ENCODE measurements around the gene PICK1. TPM values are rescaled to one million over a fixed set of nuclear protein-coding genes. Genes with fewer than 3 reads are reported as not detected.

The PICK1 gene
- total and polyA plus RNA-seq, 2 of the 8 experiments (the other 6 are each of a cell fraction or from before 2014, with no cell fraction given), result 20.4 to 22.9 TPM

- Histone ChIP-seq H3K9me3 (ENCODE audit: insufficient read depth in 2 of 2, low read depth in 1 of 2, low read length in 1 of 2) (no peaks in the 10 kb centered on the region), H4K20me1 (replicated peaks in 1 of 2; ENCODE audit: control insufficient read depth in 1 of 2, insufficient read depth in 2 of 2, low read length in 2 of 2) (no peaks in the 10 kb centered on the region), H4K8ac (ENCODE audit: extremely low read depth, insufficient read depth, low read length) (peak overlapping the region; percentile 90), H4K5ac (ENCODE audit: insufficient read length, low read depth, low read length) (peak overlapping the region; percentile 85), H4K91ac (replicated peaks; ENCODE audit: insufficient read length, low read length) (peak overlapping the region; percentile 91), H2BK15ac (ENCODE audit: low read length) (peak overlapping the region; percentile 36; the same call in 1 of the 2 replicates), H3K4me3 (ENCODE audit: extremely low read depth in 1 of 4, insufficient read depth in 2 of 4, low read depth in 3 of 4, low read length in 4 of 4) (peak overlapping the region in 2 of 4 experiments; percentile 4 to 19; a peak in 2 of 8 replicates), H3K23ac (ENCODE audit: insufficient read length) (no peak overlapping the region), H2BK5ac (ENCODE audit: low read depth, low read length) (peak overlapping the region; percentile 85; the same call in 1 of the 2 replicates), H3K79me2 (ENCODE audit: control insufficient read depth in 1 of 2, insufficient read depth in 2 of 2, low read length in 2 of 2) (no peaks in the 10 kb centered on the region), H2AK5ac (ENCODE audit: low read depth, low read length) (peak overlapping the region; percentile 69), H2BK12ac (ENCODE audit: low read depth, low read length) (peak overlapping the region; percentile 93), H3K79me1 (ENCODE audit: low read depth, low read length) (no peaks in the 10 kb centered on the region), H3K36me3 (ENCODE audit: control insufficient read depth in 2 of 4, insufficient read depth in 4 of 4, low read length in 3 of 4) (no peaks in the 10 kb centered on the region), H3K23me2 (ENCODE audit: low read depth, low read length) (no peaks in the 10 kb centered on the region; the same call in 1 of the 2 replicates), H3K14ac (ENCODE audit: insufficient read length) (no peak overlapping the region), H3K4me1 (replicated peaks in 1 of 4; ENCODE audit: control insufficient read depth in 3 of 4, insufficient read depth in 4 of 4, low read length in 3 of 4) (peaks cover 0 to 33% (median 22%) of the 10 kb centered on the region in 4 experiments; a peak in 6 of 7 replicates), H3K27me3 (replicated peaks in 1 of 4; ENCODE audit: control insufficient read depth in 3 of 4, extremely low read depth in 1 of 4, insufficient read depth in 3 of 4, low read length in 3 of 4) (peaks cover 0 to 4% (median under 1%) of the 10 kb centered on the region in 4 experiments; a peak in 1 of 7 replicates), H2BK120ac (replicated peaks; ENCODE audit: low read depth, low read length) (peak overlapping the region; percentile 55), H3K4ac (replicated peaks; ENCODE audit: insufficient read length, low read depth, low read length) (peak overlapping the region; percentile 73), H3K18ac (ENCODE audit: extremely low read depth, low read length) (peak overlapping the region; percentile 89), H3K56ac (replicated peaks; ENCODE audit: insufficient read length, low read depth, low read length) (peak overlapping the region; percentile 51), H3K27ac (ENCODE audit: low read depth, low read length) (peak overlapping the region; percentile 61; the same call in 1 of the 2 replicates), H2BK20ac (ENCODE audit: low read length) (peak overlapping the region; percentile 68), H2AFZ (ENCODE audit: low read length) (no peak overlapping the region), H3K9ac (replicated peaks in 1 of 4; ENCODE audit: extremely low read depth in 1 of 4, low read depth in 3 of 4, low read length in 3 of 4) (peak overlapping the region in 2 of 4 experiments; percentile 20 to 21; a peak in 1 of 7 replicates), H3K4me2 (ENCODE audit: insufficient read depth in 1 of 2, low read depth in 2 of 2, low read length in 2 of 2) (peak overlapping the region; percentile 32 to 33)
- FAIRE-seq, result peak; percentile 13
- POLR2A ChIA-PET (ENCODE audit: partially characterized antibody), result interaction anchor here (0.9 to 1.6 kb wide), 11 partner anchors 11 to 217 kb away, joined by 3 to 6 read pairs (median 4); partner anchors contain the start of gene PICK1
- DNase-seq (ENCODE audit: low read depth in 1 of 2, low spot score in 2 of 2), result peak; percentile 56 to 70
- WGBS, 2 experiments (ENCODE audit: extremely low coverage in 1 of 2, insufficient coverage in 1 of 2, insufficient read length in 1 of 2, insufficient replicate concordance in 2 of 2, low coverage in 1 of 2, low lambda C conversion rate in 2 of 2, missing lambda C conversion rate in 1 of 2), result 32% methylated on average over 15 of the region's 15 CpGs; no CpG with 5 or more reads in 1 of the 2 experiments
- CTCF ChIA-PET (ENCODE audit: partially characterized antibody), result interaction anchor here (0.7 to 2.6 kb wide), 11 partner anchors 16 to 64 kb away, joined by 3 to 15 read pairs (median 3); no protein-coding TSS in a partner anchor
- TF ChIP-seq SP1 (IDR thresholded peaks at IDR 0.05; ENCODE audit: low read depth, low read length), result peak; percentile 59; the same call in 1 of the 2 replicates
- peak; percentile 7 to 33; a peak in 1 of 4 replicates for TF ChIP-seq RAD21 (IDR thresholded peaks at IDR 0.05 in 1 of 2, conservative IDR thresholded peaks at IDR 0.05 in 1 of 2; ENCODE audit: low read depth in 2 of 2, low read length in 2 of 2)
- TF ChIP-seq SUZ12 (IDR thresholded peaks at IDR 0.05; ENCODE audit: low read length), result no peak
- TF ChIP-seq TAF1 (IDR thresholded peaks at IDR 0.05; ENCODE audit: low read depth, low read length), result peak; percentile 55; the same call in 1 of the 2 replicates
- no peak for TF ChIP-seq SRF (IDR thresholded peaks at IDR 0.05; ENCODE audit: low read depth, low read length)
- TF ChIP-seq POLR2AphosphoS5 (IDR thresholded peaks at IDR 0.05; ENCODE audit: low read depth, low read length), result peak; percentile 55; the same call in 1 of the 2 replicates
- 0 out of 2 replicates have a peak, but pooled peaks have one; percentile 68 for TF ChIP-seq ATF2 (IDR thresholded peaks at IDR 0.05; ENCODE audit: low read length)
- no peak for TF ChIP-seq POLR2A (IDR thresholded peaks at IDR 0.05; ENCODE audit: control extremely low read depth in 1 of 2, low read depth in 2 of 2, low read length in 2 of 2)
- no peak for TF ChIP-seq BCL11A (IDR thresholded peaks at IDR 0.05; ENCODE audit: low read depth in 2 of 2, low read length in 2 of 2)
- TF ChIP-seq EGR1 (IDR thresholded peaks at IDR 0.05; ENCODE audit: borderline replicate concordance, low read depth, low read length), result 0 out of 2 replicates have a peak, but pooled peaks have one; percentile 14
Observed at GRCh38 chr22:38034278-38034882, 22.8 kb upstream of the PICK1 start.
